ENCODE data around the gene UNC13C.

GRCh38 chr15:54387799-54388198 is 409.6 kb downstream of the UNC13C start:
- TF ChIP-seq, protein P1, sequence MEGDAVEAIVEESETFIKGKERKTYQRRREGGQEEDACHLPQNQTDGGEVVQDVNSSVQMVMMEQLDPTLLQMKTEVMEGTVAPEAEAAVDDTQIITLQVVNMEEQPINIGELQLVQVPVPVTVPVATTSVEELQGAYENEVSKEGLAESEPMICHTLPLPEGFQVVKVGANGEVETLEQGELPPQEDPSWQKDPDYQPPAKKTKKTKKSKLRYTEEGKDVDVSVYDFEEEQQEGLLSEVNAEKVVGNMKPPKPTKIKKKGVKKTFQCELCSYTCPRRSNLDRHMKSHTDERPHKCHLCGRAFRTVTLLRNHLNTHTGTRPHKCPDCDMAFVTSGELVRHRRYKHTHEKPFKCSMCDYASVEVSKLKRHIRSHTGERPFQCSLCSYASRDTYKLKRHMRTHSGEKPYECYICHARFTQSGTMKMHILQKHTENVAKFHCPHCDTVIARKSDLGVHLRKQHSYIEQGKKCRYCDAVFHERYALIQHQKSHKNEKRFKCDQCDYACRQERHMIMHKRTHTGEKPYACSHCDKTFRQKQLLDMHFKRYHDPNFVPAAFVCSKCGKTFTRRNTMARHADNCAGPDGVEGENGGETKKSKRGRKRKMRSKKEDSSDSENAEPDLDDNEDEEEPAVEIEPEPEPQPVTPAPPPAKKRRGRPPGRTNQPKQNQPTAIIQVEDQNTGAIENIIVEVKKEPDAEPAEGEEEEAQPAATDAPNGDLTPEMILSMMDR (IDR thresholded peaks at IDR 0.05), result no peak
- no peak for TF ChIP-seq YY1 (IDR thresholded peaks at IDR 0.05; ENCODE audit: low read depth)
- no peak for TF ChIP-seq RFX5 (IDR thresholded peaks at IDR 0.05; ENCODE audit: low read length)
- TF ChIP-seq, protein P2, sequence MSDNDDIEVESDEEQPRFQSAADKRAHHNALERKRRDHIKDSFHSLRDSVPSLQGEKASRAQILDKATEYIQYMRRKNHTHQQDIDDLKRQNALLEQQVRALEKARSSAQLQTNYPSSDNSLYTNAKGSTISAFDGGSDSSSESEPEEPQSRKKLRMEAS (IDR thresholded peaks at IDR 0.05; ENCODE audit: low read depth), result no peak
- no peak for TF ChIP-seq SMC3 (IDR thresholded peaks at IDR 0.05; ENCODE audit: low read depth, low read length)
- TF ChIP-seq CHD2 (IDR thresholded peaks at IDR 0.05; ENCODE audit: low read length, partially characterized antibody), result no peak
- TF ChIP-seq USF2 (IDR thresholded peaks at IDR 0.05; ENCODE audit: borderline replicate concordance, low read depth, low read length), result no peak
- TF ChIP-seq JUND (IDR thresholded peaks at IDR 0.05), result no peak
